ENCODE data around the gene RPS19BP1.
A peak's percentile ranks its signal among the peaks of the same experiment; 100 is the strongest.
"Not testable (repeated sequence)": the region's sequence is repeated elsewhere in the genome, so short reads cannot be mapped to it uniquely, and the experiment has no call there.

Gene RPS19BP1

DNA sequence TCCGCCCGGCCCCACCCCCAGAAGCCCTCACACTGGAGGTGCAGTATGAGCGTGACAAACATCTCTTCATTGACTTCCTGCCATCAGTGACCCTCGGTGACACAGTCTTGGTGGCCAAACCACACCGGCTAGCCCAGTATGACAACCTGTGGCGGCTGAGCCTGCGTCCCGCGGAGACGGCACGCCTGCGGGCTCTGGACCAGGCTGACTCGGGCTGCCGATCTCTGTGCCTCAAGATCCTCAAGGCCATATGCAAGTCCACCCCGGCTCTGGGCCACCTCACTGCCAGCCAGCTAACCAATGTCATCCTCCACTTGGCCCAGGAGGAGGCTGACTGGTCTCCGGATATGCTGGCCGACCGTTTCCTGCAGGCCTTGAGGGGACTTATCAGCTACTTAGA is 18.8 kb downstream of the RPS19BP1 start:
- DNase-seq (ENCODE audit: low spot score), result no peak

DNA sequence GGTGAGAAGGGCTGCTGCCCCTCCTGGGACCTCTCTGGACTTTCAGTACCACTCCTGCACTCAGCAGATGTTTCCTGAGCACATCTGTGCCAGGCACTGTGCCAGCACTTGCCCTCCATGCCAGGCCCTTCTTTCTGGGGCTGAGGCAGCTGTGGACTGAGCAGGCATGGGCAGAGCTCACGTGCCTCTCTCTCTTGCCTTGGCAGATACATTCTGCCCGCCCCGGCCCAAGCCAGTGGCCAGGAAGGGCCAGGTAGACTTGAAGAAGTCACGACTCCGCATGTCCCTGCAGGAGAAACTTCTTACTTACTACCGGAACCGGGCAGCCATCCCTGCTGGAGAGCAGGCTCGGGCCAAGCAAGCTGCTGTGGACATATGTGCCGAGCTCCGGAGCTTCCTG is 20.5 kb downstream of the RPS19BP1 start:
- no peak for DNase-seq (ENCODE audit: low spot score)

DNA sequence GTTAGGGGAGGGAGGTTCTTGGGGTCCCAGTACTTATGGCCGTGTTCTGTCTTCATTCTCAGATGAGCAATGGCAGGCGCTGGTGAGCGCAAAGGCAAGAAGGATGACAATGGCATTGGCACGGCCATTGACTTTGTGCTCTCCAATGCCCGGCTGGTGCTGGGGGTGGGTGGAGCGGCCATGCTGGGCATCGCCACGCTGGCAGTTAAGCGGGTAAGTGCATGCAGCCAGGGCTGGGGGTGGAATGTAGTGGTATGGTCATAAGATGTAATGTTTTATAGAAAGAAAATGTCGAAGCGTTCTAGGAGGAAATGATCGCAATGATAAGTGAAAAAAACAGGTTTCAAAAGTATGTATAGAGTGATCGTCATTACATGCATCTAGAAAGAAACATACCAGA is 21.3 kb downstream of the RPS19BP1 start:
- DNase-seq (ENCODE audit: low spot score), result no peak

GRCh38 chr22:39510529-39511149 is 21.9 kb downstream of the RPS19BP1 start:
- no peak for DNase-seq (ENCODE audit: low spot score)

DNA sequence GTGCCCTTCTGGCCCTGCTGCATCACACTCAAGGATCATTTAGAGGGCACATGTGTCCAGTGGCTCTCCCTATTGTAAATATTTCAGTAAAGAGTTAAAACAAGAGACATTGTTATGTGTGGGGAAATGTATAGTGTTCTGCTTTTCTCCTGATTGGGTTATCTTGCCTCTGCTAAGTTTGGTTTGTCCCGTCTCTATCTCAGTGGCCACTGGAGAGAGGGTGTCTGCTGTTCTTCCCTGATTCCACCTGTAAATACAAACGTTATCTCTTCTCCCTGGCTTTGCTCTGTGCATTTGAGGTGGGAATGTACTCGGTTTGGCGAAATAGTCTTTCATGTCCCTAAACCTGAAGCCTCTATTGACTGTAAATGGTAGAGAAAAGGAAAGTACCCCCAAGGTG is 24.2 kb downstream of the RPS19BP1 start:
- no peak for DNase-seq (ENCODE audit: low spot score)

GRCh38 chr22:39507021-39507420 is 25.5 kb downstream of the RPS19BP1 start:
- not testable (repeated sequence) for DNase-seq (ENCODE audit: low spot score)

DNA sequence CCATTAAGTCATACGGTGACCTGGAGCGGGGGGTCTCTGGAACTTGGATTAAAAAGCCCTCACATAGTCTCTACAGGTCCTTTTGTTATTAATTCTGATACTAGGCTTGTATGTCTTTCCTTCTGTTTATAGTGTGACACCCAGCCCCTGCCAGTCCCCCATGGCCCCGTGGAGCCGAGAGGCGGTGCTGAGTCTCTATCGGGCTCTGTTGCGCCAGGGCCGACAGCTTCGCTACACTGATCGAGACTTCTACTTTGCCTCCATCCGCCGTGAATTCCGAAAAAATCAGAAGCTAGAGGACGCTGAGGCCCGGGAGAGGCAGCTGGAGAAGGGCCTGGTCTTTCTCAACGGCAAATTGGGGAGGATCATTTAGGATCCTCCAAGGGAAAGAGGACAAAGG is 28.5 kb downstream of the RPS19BP1 start:
- DNase-seq (ENCODE audit: low spot score), result no peak

GRCh38 chr22:39503630-39504029 is 28.9 kb downstream of the RPS19BP1 start:
- DNase-seq (ENCODE audit: low spot score), result no peak

GRCh38 chr22:39502789-39503409 is 29.6 kb downstream of the RPS19BP1 start:
- DNase-seq (ENCODE audit: low spot score), result peak; percentile 21

DNA sequence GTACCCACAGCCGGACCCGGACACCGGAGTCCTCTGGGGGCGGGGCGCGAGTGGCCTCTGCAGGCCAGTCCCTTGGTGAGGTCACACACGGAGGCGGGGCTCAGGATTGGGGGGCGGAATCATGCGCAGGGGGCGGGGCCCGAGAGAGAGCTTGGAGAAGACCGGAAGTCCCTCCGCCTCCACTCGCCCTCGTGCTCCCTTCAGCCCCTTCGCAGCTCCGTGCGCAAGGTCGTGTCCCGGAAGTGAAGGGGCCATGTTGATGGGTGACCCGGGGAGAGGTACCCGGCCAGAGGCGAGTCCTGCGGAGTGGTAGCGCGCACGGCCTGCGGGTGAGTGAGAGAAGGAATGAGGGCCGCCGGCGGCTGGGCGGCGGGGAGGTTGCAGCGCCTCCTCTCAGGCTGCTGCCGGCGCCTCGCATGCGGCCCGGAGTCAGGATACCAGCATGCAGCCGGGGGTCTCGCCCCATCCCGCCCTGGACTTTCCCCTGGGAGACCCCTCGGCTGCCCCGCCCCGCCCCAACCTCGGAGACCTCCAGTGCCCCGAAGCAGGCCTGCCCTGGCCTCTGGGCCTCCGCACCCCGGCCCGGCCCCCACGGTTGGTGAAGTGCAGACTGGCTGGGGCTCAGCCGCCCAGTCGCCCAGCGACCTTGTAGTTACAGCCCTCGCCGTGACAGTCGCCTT is 30.3 kb downstream of the RPS19BP1 start, which contains the start of gene MIEF1:
MIEF1 (plus strand) TSS at position 182 of the 680 bp plus-strand sequence. CDS start 9,005 bp downstream, outside the sequence.
- peak; percentile 96 for DNase-seq (ENCODE audit: low spot score)

- DNase-seq (ENCODE audit: low spot score), result no peak
Observed at GRCh38 chr22:39501644-39502108, 30.9 kb downstream of the RPS19BP1 start.

GRCh38 chr22:39500101-39500500 is 32.4 kb downstream of the RPS19BP1 start:
- DNase-seq (ENCODE audit: low spot score), result no peak

DNA sequence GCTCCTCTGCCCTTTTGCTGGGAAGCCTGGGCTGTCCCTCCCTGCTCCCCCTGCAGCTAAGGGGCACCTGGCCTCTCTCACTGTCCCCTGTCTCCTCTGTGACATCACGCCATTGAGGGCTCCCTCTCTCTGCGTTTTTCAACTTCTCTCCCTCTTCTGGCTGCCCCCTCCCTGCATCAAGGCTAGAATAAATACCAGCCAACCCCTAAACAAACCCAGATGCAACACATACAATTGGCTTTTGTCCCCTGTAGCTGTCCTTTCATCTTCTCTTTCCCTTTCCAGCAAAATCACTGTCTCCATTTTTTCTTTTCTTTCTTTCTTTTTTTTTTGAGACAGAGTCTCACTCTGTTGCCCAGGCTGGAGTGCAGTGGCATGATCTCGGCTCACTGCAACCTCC is 33.7 kb downstream of the RPS19BP1 start:
- DNase-seq (ENCODE audit: low spot score), result no peak

DNA sequence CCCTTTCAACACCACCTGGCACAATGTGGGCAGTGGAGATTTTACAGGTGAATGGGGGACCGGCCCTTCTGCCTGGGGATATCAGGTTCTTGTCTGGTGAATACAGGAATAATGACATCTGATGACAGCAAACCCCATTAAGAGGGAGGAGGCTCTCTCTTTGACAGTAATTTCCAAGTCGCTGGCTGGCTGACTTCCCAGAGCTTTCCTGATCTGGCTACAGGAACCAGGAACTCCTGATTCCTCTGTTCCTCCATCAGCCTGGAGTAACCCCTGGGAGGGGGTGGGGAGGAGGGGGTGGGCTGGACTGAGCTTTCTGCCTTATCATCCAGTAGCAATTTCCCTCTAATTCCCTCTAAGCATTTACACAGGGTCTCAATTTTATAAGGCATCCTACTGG is 34.2 kb downstream of the RPS19BP1 start:
- no peak for DNase-seq (ENCODE audit: low spot score)

DNA sequence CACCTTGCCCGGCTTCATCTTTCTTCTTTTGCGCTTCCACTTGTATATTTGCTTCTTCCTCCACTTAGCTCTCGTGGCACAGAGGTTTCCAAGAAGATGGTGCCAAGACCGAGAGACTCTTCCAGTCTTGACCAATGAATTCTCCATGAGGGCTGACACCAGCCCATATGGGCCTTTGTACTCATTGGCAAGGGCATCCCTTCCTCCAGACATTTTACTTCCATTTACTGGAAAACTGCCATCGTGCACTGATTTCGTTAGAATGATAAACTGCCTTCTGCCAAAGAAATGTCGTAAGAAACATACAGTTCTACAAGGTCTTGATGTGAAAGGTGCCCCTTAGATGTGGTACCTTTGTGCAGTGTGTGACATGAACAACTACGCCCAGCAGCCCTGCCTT is 35.1 kb downstream of the RPS19BP1 start:
- DNase-seq (ENCODE audit: low spot score), result no peak

GRCh38 chr22:39496131-39496838 is 36.3 kb downstream of the RPS19BP1 start:
- DNase-seq (ENCODE audit: low spot score), result no peak

- DNase-seq (ENCODE audit: low spot score), result no peak
Observed at GRCh38 chr22:39494471-39495120, 38.0 kb downstream of the RPS19BP1 start.

GRCh38 chr22:39493759-39494158 is 38.8 kb downstream of the RPS19BP1 start:
- DNase-seq (ENCODE audit: low spot score), result no peak

DNA sequence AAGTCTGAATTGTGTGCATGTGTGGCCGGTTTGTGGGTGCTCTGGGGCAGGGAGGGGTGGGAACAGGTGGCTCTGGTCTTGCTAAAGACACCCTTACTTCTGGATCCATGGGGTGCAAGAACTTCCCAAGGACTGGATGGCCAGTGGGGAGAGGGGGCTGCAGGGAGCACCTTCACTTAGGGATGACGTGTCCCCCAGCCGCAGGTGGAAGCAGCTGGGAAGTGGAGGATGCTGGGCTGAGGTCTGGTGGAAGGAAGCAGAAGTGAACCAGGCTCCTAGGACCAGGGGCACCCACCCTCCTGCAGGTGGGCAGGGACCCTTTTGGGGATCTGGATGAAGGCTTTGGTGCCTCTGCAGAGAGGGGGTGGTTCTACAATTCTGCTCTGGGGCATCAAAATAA is 40.4 kb downstream of the RPS19BP1 start:
- no peak for DNase-seq (ENCODE audit: low spot score)

GRCh38 chr22:39491696-39492095 is 40.9 kb downstream of the RPS19BP1 start:
- DNase-seq (ENCODE audit: low spot score), result no peak

- no peak for DNase-seq (ENCODE audit: low spot score)
Observed at GRCh38 chr22:39490966-39491680, 41.4 kb downstream of the RPS19BP1 start.

All from iPS-NIHi11 (cell line).